GM19467 (cell line): ENCODE measurements around the gene PRSS2.
"Not testable (repeated sequence)": the region's sequence is repeated elsewhere in the genome, so short reads cannot be mapped to it uniquely, and the experiment has no call there.

Source experiments
- ATAC-seq: cut with Tn5 transposase; IDR thresholded peaks from one replicate; pipeline ENCODE4 v1.9.1; 2021; ENCODE audit warnings: mild to moderate bottlenecking, moderate library complexity; ENCODE audit not compliant: unreplicated experiment

The PRSS2 gene

GRCh38 chr7:142770661-142771352 lies at the start of gene PRSS2:
Gene PRSS2 (plus strand): TSS chr7:142770970. CDS start chr7:142770983, 13 bp downstream.
- no peak for ATAC-seq

- ATAC-seq: no peak
These were observed 49.8 kb upstream of the PRSS2 start for GRCh38 chr7:142720986-142721385.

- no peak for ATAC-seq
These were observed 48.4 kb upstream of the PRSS2 start for GRCh38 chr7:142722248-142722794.

- peak; percentile 66 for ATAC-seq
These were observed 37.5 kb upstream of the PRSS2 start for GRCh38 chr7:142733271-142733670.

- ATAC-seq: peak; percentile 96
These were observed 30.8 kb upstream of the PRSS2 start for GRCh38 chr7:142739923-142740492.

- no peak for ATAC-seq
These were observed 30.0 kb upstream of the PRSS2 start for GRCh38 chr7:142740786-142741185.

- not testable (repeated sequence) for ATAC-seq
These were observed 28.8 kb upstream of the PRSS2 start for GRCh38 chr7:142741932-142742331.

GRCh38 chr7:142745091-142745635 lies 25.6 kb upstream of the PRSS2 start:
- no peak for ATAC-seq

- no peak for ATAC-seq
These were observed 25.0 kb upstream of the PRSS2 start for GRCh38 chr7:142745745-142746144.

- no peak for ATAC-seq
These were observed 24.5 kb upstream of the PRSS2 start for GRCh38 chr7:142746264-142746663.

GRCh38 chr7:142748410-142748809 lies 22.4 kb upstream of the PRSS2 start:
- ATAC-seq: not testable (repeated sequence)

GRCh38 chr7:142749218-142749993 lies 21.4 kb upstream of the PRSS2 start, which contains the start of gene PRSS1:
Gene PRSS1 (plus strand): TSS chr7:142749472. CDS start chr7:142749485, 13 bp downstream.
- ATAC-seq: no peak

- ATAC-seq: no peak
These were observed 20.3 kb upstream of the PRSS2 start for GRCh38 chr7:142750321-142750938.

GRCh38 chr7:142751526-142752175 lies 19.1 kb upstream of the PRSS2 start:
- not testable (repeated sequence) for ATAC-seq

GRCh38 chr7:142752376-142753225 lies 18.2 kb upstream of the PRSS2 start:
- no peak for ATAC-seq

- no peak for ATAC-seq
These were observed 17.4 kb upstream of the PRSS2 start for GRCh38 chr7:142753366-142753765.

GRCh38 chr7:142753925-142754491 lies 16.8 kb upstream of the PRSS2 start:
- not testable (repeated sequence) for ATAC-seq

GRCh38 chr7:142754681-142755575 lies 15.8 kb upstream of the PRSS2 start:
- no peak for ATAC-seq
